T-cell (primary cell): ENCODE measurements around the gene CCDC78. TPM values are rescaled to one million over a fixed set of nuclear protein-coding genes. Genes with fewer than 3 reads are reported as not detected.

Source experiments
- ATAC-seq, 4 experiments: fragments of 200-7000 bp in 3 of 4; fragments of 150-1000 bp in 1 of 4; cut with Tn5 transposase; replicated peaks in 1 of 4; 1 replicate in 3 of 4; 2 replicates in 1 of 4; pipeline ENCODE4 v1.10.0; 2021; ENCODE audit warnings: moderate library complexity in 3 of 4, mild to moderate bottlenecking in 2 of 4, moderate number of reproducible peaks in 1 of 4
- CTCF ChIA-PET, 2 donors: fragments of 300-600 bp; sonication (Branson Sonifier 250); formaldehyde crosslinking; loops; one replicate each; lab custom pipeline; 2022; ENCODE audit warnings: antibody characterized with exemption in 2 of 2; lab: Charles Lee
- POLR2A ChIA-PET, 2 donors: fragments of 300-600 bp; sonication (Branson Sonifier 250); formaldehyde crosslinking; loops; one replicate each; lab custom pipeline; 2022; ENCODE audit warnings: antibody characterized with exemption in 2 of 2; lab: Charles Lee
- DNase-seq, 35 experiments: peaks; one replicate each; pipeline versions ENCODE4 v3.0.0 to v3.0.0-alpha.2; 2013 to 2023
- H3K27ac ChIP-seq: one replicate; pipeline ENCODE4 v1.5.1; 2013; ENCODE audit warnings: low read length
- H3K27me3 ChIP-seq, 2 experiments: replicated peaks in 1 of 2; 1 replicate in 1 of 2; 2 replicates in 1 of 2; pipeline versions ENCODE4 v1.6.1 to v1.7.0; 2013; ENCODE audit warnings: low read length in 1 of 2, mixed read lengths in 1 of 2; ENCODE audit not compliant: control insufficient read depth in 2 of 2, insufficient read depth in 2 of 2; ENCODE audit errors: extremely low read depth in 1 of 2
- H3K36me3 ChIP-seq, 2 donors: 1 replicate in 1 of 2; 2 replicates in 1 of 2; pipeline versions ENCODE4 v1.6.1 to v1.7.0; 2013; ENCODE audit warnings: low read length in 1 of 2; ENCODE audit not compliant: control insufficient read depth in 2 of 2, insufficient read depth in 1 of 2; ENCODE audit errors: extremely low read depth in 1 of 2
- H3K4me1 ChIP-seq, 2 experiments: 1 replicate in 1 of 2; 2 replicates in 1 of 2; pipeline versions ENCODE4 v1.6.1 to v1.7.0; 2013; ENCODE audit warnings: low read length in 2 of 2, mixed read lengths in 1 of 2; ENCODE audit not compliant: insufficient read depth in 2 of 2, control insufficient read depth in 1 of 2; ENCODE audit errors: extremely low read depth in 1 of 2
- H3K4me3 ChIP-seq, 2 donors: 1 replicate in 1 of 2; 2 replicates in 1 of 2; pipeline versions ENCODE4 v1.5.1 to v1.7.0; 2013; ENCODE audit warnings: mild to moderate bottlenecking in 2 of 2, low read length in 1 of 2, moderate library complexity in 1 of 2; ENCODE audit not compliant: control insufficient read depth in 1 of 2; ENCODE audit errors: extremely low read depth in 1 of 2
- H3K9me3 ChIP-seq: 2 replicates; pipeline ENCODE4 v1.7.0; 2013
- H3K27ac Mint-ChIP-seq, 2 donors: one replicate each; pipeline ENCODE4 v1.8.0; 2020 to 2021; ENCODE audit warnings: mild to moderate bottlenecking in 2 of 2, mixed read lengths in 2 of 2
- H3K27me3 Mint-ChIP-seq, 2 donors: one replicate each; pipeline ENCODE4 v1.8.0; 2021 to 2022; ENCODE audit warnings: mixed read lengths in 2 of 2
- H3K36me3 Mint-ChIP-seq: one replicate; pipeline ENCODE4 v1.8.0; 2021; ENCODE audit warnings: mixed read lengths
- H3K4me1 Mint-ChIP-seq, 3 donors: one replicate each; pipeline ENCODE4 v1.8.0; 2020 to 2022; ENCODE audit warnings: mixed read lengths in 3 of 3, mild to moderate bottlenecking in 1 of 3
- H3K4me3 Mint-ChIP-seq, 3 donors: one replicate each; pipeline ENCODE4 v1.8.0; 2020 to 2022; ENCODE audit warnings: mild to moderate bottlenecking in 3 of 3, mixed read lengths in 3 of 3, moderate library complexity in 3 of 3
- H3K9me3 Mint-ChIP-seq, 3 donors: one replicate each; pipeline ENCODE4 v1.8.0; 2020 to 2022; ENCODE audit warnings: mixed read lengths in 3 of 3
- WGBS: methylation state at CpG from one replicate; pipeline ENCODE4 v1.1.5; 2013; ENCODE audit warnings: missing lambda C conversion rate; ENCODE audit not compliant: insufficient coverage; 5-methylcytosine and 5-hydroxymethylcytosine counted together
- total RNA-seq, 35 experiments: library from RNA in 6 of 35; stranded (reverse) in 6 of 35; fragments of 120-200 nt in 1 of 35; gene quantifications; one replicate each; pipeline versions ENCODE4 v1.2.1 to v1.2.4 and lab custom pipeline; 2013 to 2026

Gene CCDC78
- total RNA-seq, 5 donors from 2014 or later (not counting 1 experiment from before 2014, with no cell fraction given): 3.1 to 17.1 (median 8.6) TPM

- ChIA-PET CTCF (interaction anchor here in 1 of 2 donors (0.6 kb wide), 1 partner anchor 700 kb away, joined by 5 read pairs; no protein-coding TSS in a partner anchor), POLR2A (interaction anchor here in 1 of 2 donors (0.5 kb wide), 1 partner anchor 11 kb away, joined by 5 read pairs; no protein-coding TSS in a partner anchor)
- Mint-ChIP-seq H3K4me3 (peak within 1 kb of the TSS; percentile 77 to 82 (median 81)), H3K9me3 (no peaks in the 10 kb centered on the region), H3K27me3 (peaks cover 0 to 4% of the 10 kb centered on the region in 2 donors), H3K4me1 (peaks cover 12 to 45% (median 42%) of the 10 kb centered on the region in 3 donors), H3K36me3 (peaks cover 4% of the 10 kb centered on the region), H3K27ac (peak within 1 kb of the TSS; percentile 79 to 90)
- peak; percentile 55 to 93 (median 76) for DNase-seq
- H3K36me3 ChIP-seq: peaks cover 5 to 20% of the 10 kb centered on the region in 2 donors
- no peaks in the 10 kb centered on the region for H3K9me3 ChIP-seq
- ATAC-seq: peak; percentile 57 to 69 (median 60)
- peaks cover 0 to 19% of the 10 kb centered on the region in 2 experiments for H3K27me3 ChIP-seq
- peak within 1 kb of the TSS; percentile 69 for H3K27ac ChIP-seq
- H3K4me3 ChIP-seq: peak within 1 kb of the TSS; percentile 58 to 80
- H3K4me1 ChIP-seq: peaks cover 2 to 75% of the 10 kb centered on the region in 2 experiments
- 0% methylated on average over 78 of the region's 91 CpGs for WGBS
Observed at GRCh38 chr16:679814-680624, 46.2 kb downstream of the CCDC78 start, which contains the start of gene STUB1. Gene STUB1, plus strand, starts transcription at chr16:680410. Its CDS starts 116 bp downstream, at chr16:680526.

GRCh38 chr16:678858-679813 lies 47.1 kb downstream of the CCDC78 start:
- peak overlapping the region; percentile 41 for H3K27ac ChIP-seq
- H3K4me1 Mint-ChIP-seq: peaks cover 12 to 44% (median 43%) of the 10 kb centered on the region in 3 donors
- peaks cover 0 to 25% of the 10 kb centered on the region in 2 experiments for H3K27me3 ChIP-seq
- ChIA-PET CTCF (interaction anchor here in 1 of 2 donors (0.6 kb wide), 1 partner anchor 96 kb away, joined by 4 read pairs; no protein-coding TSS in a partner anchor), POLR2A (interaction anchor here (0.5 to 0.6 kb wide), 2 partner anchors 10 to 294 kb away, joined by 4 to 5 read pairs; no protein-coding TSS in a partner anchor)
- peaks cover 0 to 73% of the 10 kb centered on the region in 2 experiments for H3K4me1 ChIP-seq
- no peaks in the 10 kb centered on the region for H3K9me3 ChIP-seq
- H3K27me3 Mint-ChIP-seq: peaks cover 0 to 6% of the 10 kb centered on the region in 2 donors
- DNase-seq (peak in 20 of 35 experiments; percentile 24 to 51 (median 35)), ATAC-seq (peak in 3 of 4 experiments; percentile 3 to 14 (median 4))
- peaks cover 4% of the 10 kb centered on the region for H3K36me3 Mint-ChIP-seq
- peak overlapping the region; percentile 74 for H3K27ac Mint-ChIP-seq
- peak overlapping the region; percentile 72 to 79 (median 77) for H3K4me3 Mint-ChIP-seq
- 28% methylated on average over 46 of the region's 52 CpGs for WGBS
- peaks cover 5 to 20% of the 10 kb centered on the region in 2 donors for H3K36me3 ChIP-seq
- H3K4me3 ChIP-seq: peak overlapping the region; percentile 49 to 53
- H3K9me3 Mint-ChIP-seq: no peaks in the 10 kb centered on the region

GRCh38 chr16:678209-678857 lies 47.9 kb downstream of the CCDC78 start:
- 83% methylated on average over 10 of the region's 21 CpGs for WGBS
- no peaks in the 10 kb centered on the region for H3K9me3 Mint-ChIP-seq
- H3K36me3 ChIP-seq: peaks cover 7 to 20% of the 10 kb centered on the region in 2 donors
- no peak for DNase-seq
- peak overlapping the region in 1 of 3 donors; percentile 77 for H3K4me3 Mint-ChIP-seq
- peaks cover 0 to 25% of the 10 kb centered on the region in 2 experiments for H3K27me3 ChIP-seq
- no peak for ATAC-seq
- H3K27me3 Mint-ChIP-seq: peaks cover 0 to 6% of the 10 kb centered on the region in 2 donors
- H3K27ac ChIP-seq: no peak overlapping the region
- H3K4me3 ChIP-seq: no peak overlapping the region
- no peaks in the 10 kb centered on the region for H3K9me3 ChIP-seq
- no peak overlapping the region for H3K27ac Mint-ChIP-seq
- CTCF ChIA-PET: no interaction called here
- peaks cover 4% of the 10 kb centered on the region for H3K36me3 Mint-ChIP-seq
- peaks cover 12 to 41% (median 40%) of the 10 kb centered on the region in 3 donors for H3K4me1 Mint-ChIP-seq
- peaks cover 0 to 69% of the 10 kb centered on the region in 2 experiments for H3K4me1 ChIP-seq
- POLR2A ChIA-PET: interaction anchor here in 1 of 2 donors (0.6 kb wide), 1 partner anchor 293 kb away, joined by 4 read pairs; no protein-coding TSS in a partner anchor

GRCh38 chr16:677316-678190 lies 48.7 kb downstream of the CCDC78 start:
- no peaks in the 10 kb centered on the region for H3K9me3 Mint-ChIP-seq
- WGBS: 79% methylated on average over 43 of the region's 57 CpGs
- peaks cover 11 to 35% (median 35%) of the 10 kb centered on the region in 3 donors for H3K4me1 Mint-ChIP-seq
- no peak overlapping the region for H3K27ac ChIP-seq
- ATAC-seq (no peak), DNase-seq (no peak)
- POLR2A ChIA-PET: no interaction called here
- CTCF ChIA-PET: no interaction called here
- H3K36me3 Mint-ChIP-seq: peaks cover 7% of the 10 kb centered on the region
- peaks cover 0 to 61% of the 10 kb centered on the region in 2 experiments for H3K4me1 ChIP-seq
- H3K4me3 Mint-ChIP-seq: peak overlapping the region in 1 of 3 donors; percentile 45
- no peak overlapping the region for H3K4me3 ChIP-seq
- peaks cover 0 to 25% of the 10 kb centered on the region in 2 experiments for H3K27me3 ChIP-seq
- H3K27ac Mint-ChIP-seq: no peak overlapping the region
- H3K36me3 ChIP-seq: peaks cover 14 to 16% of the 10 kb centered on the region in 2 donors
- peaks cover 0 to 6% of the 10 kb centered on the region in 2 donors for H3K27me3 Mint-ChIP-seq
- H3K9me3 ChIP-seq: no peaks in the 10 kb centered on the region

- H3K36me3 Mint-ChIP-seq: peaks cover 4% of the 10 kb centered on the region
- H3K27me3 Mint-ChIP-seq: peaks cover 0 to 6% of the 10 kb centered on the region in 2 donors
- Histone ChIP-seq H3K27ac (no peak overlapping the region), H3K4me3 (no peak overlapping the region), H3K27me3 (peaks cover 0 to 25% of the 10 kb centered on the region in 2 experiments), H3K36me3 (peaks cover 12 to 16% of the 10 kb centered on the region in 2 donors), H3K4me1 (peaks cover 0 to 56% of the 10 kb centered on the region in 2 experiments), H3K9me3 (no peaks in the 10 kb centered on the region)
- peak in 8 of 35 experiments; percentile 27 to 48 (median 38) for DNase-seq
- no peak for ATAC-seq
- H3K9me3 Mint-ChIP-seq: no peaks in the 10 kb centered on the region
- peaks cover 7 to 31% (median 30%) of the 10 kb centered on the region in 3 donors for H3K4me1 Mint-ChIP-seq
- WGBS: 80% methylated on average over 23 of the region's 23 CpGs
- POLR2A ChIA-PET: no interaction called here
- H3K27ac Mint-ChIP-seq: no peak overlapping the region
- H3K4me3 Mint-ChIP-seq: peak overlapping the region in 2 of 3 donors; percentile 6 to 45
- CTCF ChIA-PET: no interaction called here
Observed at GRCh38 chr16:676913-677312, 49.3 kb downstream of the CCDC78 start.
